G401 (cell line): ENCODE results near the gene CLASP1. TPM values are rescaled to one million over a fixed set of nuclear protein-coding genes. Genes with fewer than 3 reads are reported as not detected.
"Not testable (repeated sequence)": the region's sequence is repeated elsewhere in the genome, so short reads cannot be mapped to it uniquely, and the experiment has no call there.

ENCODE experiments used
- DNase-seq: peaks from one replicate; pipeline ENCODE4 v3.0.0-alpha.2; 2015; ENCODE audit warnings: low spot score
- in situ Hi-C: cut with HindIII; loops from 2 replicates; pipeline ENCODE4 v1.10.0; 2016; ENCODE audit warnings: low sequenced_read_pairs, mixed read lengths
- total RNA-seq: library from RNA; depleted of rRNA; stranded (reverse); fragments of >200 nt; shearing (Covaris generic); gene quantifications from 2 replicates; pipeline ENCODE4 v1.2.3, GENCODE V29; 2014; rRNA removed

CLASP1 gene
- total RNA-seq = 22.0 and 30.6 TPM in 2 replicates

DNA sequence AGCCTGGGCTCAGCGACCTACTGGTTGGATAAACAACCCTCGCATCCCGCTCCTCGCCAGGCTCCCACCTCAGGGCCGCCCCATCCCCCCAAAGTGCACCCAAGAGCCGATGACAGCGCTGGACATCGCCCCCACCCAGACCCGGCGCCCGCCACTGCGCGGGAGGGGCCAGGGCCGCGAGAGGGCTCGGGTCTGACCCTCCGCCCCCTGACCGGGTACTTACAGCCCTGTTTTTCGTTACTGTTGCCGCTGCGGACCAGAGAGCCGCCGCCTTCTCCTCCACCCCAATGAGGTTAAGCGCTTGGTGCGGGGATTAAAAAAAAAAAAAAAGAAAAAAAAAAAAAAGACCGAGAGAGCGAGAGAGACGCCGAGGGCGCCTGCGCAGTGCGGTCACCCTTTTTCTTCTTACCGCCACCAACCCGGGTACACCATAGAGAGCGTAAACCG is at the start of gene CLASP1:
TSS of gene CLASP1 (minus strand) at position 314 of the 447 bp plus-strand sequence. CDS start 43,567 bp downstream, outside the sequence.
- DNase-seq = no peak
- in situ Hi-C loops = no loop called here

DNA sequence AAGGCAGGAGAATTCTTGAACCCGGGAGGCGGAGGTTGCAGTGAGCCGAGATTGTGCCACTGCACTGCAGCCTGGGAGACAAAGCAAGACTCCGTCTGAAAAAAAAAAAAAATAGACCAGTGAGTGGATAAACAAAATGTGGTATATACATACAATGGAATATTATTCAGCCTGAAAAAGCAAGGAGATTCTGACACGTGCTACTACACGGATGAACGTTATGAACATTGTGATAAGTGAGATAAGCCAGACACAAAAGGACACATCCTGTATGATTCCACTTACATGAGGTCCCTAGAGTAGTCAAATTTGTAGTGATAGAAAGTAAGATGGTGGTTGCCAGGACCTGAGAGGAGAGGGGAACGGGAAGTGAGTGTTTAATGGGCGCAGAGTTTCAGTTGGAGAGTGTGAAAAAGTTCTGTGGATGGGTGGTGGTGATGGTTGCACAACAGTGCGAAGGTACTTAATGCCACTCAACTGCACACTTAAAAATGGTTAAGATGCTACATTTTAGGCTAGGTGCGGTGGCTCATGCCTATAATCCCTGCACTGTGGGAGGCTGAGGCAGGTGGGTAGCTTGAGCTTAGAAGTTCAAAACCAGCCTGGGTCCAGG is 49.2 kb upstream of the CLASP1 start:
- in situ Hi-C loops = no loop called here

DNA sequence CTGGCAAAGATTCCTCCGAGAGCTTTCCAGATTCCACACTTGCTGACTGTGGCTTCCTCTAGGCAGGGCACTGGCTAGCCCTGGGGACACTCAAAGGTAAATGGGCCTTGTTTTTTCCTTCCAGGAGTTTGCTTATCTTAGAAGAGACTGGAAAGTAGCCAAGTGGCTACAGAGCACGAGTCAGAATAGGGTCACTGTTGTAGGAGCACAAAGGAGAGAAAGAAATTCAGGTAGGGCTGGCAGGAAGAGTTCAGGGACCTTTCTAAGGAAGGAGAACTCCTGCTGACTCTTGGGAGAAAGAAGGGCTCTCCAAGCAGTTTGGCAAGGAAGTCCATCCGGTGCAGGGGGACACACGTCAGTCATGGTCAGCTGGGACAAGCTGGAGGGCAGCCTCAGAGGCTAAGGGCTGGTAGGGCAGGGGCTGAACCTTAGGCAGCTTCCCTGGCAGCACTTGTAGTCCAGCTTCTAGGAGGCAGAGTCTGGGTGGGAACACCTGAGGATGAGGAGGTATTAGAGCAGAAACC is 47.9 kb upstream of the CLASP1 start:
- DNase-seq = no peak
- in situ Hi-C loops = no loop called here

More for the DNA sequence above, 49.2 kb upstream of the CLASP1 start:
- no peak for DNase-seq

DNA sequence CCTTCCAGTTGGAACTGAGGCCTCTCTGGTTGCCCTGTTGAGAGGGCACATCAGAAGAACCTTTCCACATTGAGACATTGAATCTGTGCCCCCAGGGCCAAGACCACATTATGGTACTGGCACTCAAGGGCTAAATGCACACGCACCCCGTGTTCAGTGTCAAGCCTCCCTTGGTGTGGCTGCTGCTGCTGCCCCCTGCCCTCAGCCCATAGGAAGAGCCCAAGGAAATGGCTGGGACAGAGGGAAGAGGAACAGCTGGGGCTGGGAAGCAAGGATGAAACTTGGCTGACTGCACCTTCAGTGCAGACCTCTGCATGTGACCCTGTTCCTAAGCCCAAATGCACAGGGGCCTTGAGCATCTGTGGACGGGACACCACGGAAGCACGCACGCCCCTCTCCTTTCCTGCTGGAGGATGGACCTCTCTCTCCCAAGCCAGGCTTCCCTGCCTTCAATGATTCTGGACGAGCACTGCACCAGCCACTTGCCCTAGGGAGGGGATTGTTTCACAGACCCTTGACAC is 47.2 kb upstream of the CLASP1 start:
- DNase-seq = no peak
- in situ Hi-C loops = no loop called here

DNA sequence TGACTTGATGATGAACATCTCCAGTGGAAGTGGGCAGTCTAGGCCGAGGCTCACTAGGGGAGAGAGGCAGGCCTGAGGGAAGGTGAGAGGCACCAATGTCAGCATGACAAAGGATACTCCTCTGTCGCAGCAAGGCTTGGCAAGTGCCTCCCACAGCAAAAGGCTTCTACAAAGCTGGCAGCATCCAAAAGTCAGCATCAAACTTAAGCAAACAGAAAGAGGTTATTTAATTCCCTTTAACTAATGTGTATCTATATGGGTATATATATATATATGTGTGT is 45.8 kb upstream of the CLASP1 start:
- in situ Hi-C loops = no loop called here
- no peak for DNase-seq

DNA sequence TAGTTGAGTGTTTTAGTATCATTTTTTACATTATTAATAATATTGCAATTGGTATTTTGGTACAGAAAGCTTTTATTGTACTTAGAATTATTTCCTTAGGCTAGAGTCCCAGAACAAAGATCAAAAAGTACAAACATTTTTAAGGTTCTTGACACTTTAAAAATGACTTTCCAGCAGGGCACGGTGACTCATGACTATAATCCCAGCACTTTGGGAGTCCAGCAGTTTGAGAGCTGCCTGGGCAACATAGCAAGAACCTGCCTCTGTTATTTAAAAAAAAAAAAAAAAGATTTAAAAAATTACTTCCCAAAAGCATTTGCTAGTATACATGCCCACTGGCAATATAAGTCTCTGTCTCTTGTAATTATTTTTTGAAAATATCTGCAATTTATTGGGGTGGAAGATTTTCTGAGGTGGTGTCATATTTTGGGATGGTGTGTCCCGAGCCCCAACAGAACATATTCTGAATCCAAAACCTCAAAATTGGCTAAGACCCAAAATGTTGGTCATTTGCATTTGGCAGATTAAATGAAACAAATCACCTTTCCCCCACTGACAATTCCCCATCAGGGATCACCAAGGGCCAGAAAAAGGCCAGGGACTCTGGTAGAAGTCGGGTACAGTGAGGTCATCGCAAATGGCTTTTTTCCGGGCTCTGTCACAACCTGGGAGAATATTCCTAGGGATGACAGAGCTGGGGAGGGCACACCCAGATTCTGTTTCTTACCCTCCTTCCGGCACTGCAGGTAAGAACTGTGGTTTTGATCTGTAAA is 45.3 kb upstream of the CLASP1 start:
- DNase-seq = no peak
- in situ Hi-C loops = no loop called here

DNA sequence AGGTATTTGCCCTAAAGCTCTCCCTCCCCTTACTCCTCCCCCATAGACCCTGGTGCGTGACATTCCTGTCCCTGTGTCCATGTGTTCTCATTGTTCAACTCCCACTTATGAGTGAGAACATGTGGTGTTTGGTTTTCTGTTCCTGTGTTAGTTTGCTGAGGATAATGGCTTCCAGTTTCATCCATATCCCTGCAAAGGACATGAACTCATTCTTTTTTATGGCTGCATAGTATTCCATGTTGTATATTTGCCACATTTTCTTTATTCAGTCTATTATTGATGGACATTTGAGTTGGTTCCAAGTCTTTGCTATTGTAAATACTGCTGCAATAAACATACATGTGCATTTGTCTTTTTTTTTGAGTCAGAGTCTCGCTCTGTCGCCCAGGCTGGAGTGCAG is 41.3 kb upstream of the CLASP1 start:
- in situ Hi-C loops, DNase-seq: not testable (repeated sequence)

DNA sequence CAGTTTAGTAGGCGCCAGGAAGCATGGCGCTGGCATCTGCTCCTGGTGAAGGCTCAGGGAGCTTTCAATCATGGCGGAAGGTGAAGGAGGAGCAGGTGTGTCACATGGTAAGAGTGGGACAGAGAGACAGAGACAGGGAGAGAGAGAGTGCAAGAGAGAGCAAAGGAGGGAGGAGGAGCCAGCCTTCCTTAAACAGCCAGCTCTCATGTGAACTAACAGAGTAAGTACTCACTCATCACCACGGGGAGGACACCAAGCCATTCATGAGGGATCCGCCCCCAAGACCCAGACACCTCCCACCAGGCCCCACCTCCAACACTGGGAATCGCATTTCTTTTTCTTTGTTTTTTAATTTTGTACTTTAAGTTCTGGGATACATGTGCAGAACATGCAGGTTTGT is 40.8 kb upstream of the CLASP1 start:
- in situ Hi-C loops = no loop called here
- DNase-seq = no peak

DNA sequence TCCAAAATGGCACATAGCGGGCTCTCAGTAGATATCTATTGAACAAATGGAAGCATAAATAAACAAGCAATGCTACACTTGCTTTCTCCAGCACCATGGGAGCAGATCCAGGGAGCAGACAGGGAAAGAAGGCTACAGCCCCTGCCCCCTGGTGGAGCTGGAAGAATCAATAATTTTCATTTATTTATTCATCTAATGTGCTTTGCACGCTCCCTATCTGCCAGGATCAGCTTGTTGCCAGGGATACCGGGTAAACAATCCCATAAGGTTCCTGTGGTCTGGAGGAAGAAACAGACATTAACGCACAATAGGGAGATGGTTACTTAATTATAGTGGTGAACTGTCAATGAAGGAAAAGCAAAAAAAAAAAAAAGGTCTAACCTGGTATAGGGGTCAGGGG is 40.1 kb upstream of the CLASP1 start:
- DNase-seq = no peak

DNA sequence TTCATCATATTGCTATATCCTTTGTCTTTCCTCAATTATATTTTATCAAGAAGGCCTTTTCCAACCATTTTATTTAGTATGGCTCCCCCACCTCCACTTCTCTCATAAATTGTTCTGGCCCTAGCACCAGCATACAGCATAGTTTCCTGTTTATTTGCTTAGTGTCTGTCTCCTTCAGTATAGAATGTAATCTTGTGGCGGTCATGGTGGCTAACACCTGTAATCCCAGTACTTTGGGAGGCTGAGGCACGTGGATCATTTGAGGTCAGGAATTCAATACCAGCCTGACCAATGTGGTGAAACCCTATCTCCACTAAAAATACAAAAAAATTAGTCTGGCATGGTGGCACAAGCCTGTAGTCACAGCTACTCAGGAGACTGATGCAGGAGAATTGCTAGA is 39.6 kb upstream of the CLASP1 start:
- in situ Hi-C loops = no loop called here
- no peak for DNase-seq

More for the DNA sequence above, 40.1 kb upstream of the CLASP1 start:
- in situ Hi-C loops = no loop called here

DNA sequence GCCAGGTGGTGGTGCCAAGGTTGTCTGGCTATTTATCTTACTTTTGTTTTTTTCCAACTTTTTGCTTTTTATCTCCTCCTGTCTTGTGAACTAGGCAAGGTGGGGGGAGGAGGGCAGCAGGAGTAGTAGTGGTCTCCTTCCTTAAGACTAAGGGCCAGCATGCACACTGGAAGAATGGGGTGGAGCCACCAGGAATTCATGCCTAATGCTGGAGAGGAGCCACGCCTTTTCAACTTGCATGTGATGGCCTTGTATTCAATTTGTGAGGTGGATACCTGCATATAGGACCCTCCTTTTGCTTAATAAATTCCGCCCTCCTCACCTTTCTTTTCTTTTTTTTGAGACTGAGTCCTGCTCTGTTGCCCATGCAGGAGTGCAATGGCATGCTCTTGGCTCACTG is 37.6 kb upstream of the CLASP1 start:
- DNase-seq = no peak
- in situ Hi-C loops = no loop called here

DNA sequence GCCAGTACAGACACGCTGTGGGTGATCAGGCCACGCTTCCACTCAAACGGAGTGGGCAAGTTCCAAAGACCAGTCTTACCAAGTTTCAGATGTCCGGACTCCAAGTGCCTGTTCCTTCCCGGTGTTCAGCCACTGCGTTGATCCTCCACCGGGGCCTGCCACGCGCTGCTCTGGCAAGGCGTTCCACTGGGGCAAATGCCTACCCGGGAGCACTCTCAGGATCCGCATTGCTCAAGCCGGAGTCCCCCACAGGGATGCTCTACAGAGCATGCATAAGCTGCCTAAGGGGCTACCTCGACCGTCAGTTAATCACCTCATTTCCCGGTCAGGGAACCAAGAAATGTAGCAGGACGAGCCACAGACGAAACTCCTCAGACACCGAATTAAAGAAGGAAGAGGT is 37.0 kb upstream of the CLASP1 start:
- in situ Hi-C loops = no loop called here
- no peak for DNase-seq

DNA sequence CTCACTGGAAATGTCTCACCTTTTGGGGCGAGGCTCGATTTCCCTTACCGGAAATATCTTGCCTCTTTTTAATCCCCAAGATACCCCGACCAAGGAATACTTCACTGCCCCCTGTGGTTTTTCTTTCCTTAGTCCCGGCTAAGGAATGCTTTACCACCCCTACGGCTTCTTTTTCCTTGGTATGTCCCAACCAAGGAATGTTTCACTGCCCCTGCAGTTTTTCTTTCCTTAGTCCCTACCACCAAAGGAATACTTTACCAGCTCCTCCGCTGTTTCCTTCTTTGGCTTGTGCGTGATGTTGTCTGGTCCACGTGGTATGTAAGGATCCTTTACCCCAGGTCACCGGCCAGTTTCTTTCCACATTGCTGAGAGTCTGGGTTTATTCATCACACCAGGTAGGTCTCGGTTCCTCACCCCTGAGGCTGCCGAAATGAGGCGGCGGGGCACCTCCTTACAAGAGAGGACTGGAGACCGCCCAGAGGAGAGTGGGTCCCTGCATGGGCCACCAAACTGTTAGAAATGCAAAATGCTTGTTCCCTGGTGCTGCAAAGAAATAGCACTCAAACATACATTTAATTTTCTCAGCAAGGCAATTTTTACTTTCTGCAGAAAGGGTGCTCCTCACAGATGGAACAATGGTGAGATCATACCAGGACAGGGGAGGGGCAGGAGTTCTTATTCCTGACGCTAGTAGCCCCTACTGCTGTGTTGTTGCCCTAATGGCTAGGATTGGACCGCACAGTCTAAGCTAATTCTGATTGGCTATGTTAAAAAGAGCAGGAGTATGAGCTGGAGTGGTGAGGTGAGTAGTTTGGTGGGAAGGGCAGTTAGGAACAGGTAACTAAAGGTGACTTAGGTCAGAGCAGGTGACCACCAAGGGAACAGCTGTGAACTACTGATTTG is 33.4 kb upstream of the CLASP1 start:
- in situ Hi-C loops = no loop called here

DNA sequence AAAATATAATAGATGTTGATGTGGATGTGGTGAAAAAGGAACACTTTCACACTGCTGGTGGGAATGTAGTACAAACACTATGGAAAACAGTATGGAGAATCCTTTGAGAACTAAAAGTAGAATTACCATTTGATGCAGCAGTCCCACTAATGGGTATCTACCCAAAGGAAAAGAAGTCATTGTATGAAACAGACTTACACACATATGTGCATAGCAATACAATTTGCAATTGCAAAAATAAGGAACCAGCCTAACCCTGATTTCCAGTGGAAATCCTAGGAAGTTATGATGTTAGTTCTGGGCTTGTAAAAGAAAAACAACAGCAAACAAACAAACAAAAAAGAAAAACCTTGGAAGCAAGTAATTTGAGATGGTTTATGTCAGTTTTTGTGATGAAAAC is 28.6 kb upstream of the CLASP1 start:
- in situ Hi-C loops = no loop called here
- no peak for DNase-seq

More for the DNA sequence above, 33.4 kb upstream of the CLASP1 start:
- no peak for DNase-seq

DNA sequence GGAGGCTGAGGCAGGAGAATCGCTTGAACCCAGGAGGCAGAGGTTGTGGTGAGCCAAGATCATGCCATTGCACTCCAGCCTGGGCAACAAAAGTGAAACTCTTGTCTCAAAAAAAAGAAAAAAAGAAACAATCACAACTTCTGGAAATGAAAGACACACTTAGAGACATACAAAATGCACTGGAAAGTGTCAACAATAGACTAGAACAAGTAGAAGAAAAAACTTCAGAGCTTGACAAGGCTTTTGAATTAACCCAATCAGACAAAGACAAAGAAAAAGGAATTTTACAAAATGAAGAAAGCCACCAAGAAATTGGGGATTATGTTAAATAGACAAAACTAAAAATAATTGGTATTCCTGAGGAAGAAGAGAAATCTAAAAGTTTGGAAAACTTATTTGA is 22.4 kb upstream of the CLASP1 start:
- in situ Hi-C loops, DNase-seq: not testable (repeated sequence)

DNA sequence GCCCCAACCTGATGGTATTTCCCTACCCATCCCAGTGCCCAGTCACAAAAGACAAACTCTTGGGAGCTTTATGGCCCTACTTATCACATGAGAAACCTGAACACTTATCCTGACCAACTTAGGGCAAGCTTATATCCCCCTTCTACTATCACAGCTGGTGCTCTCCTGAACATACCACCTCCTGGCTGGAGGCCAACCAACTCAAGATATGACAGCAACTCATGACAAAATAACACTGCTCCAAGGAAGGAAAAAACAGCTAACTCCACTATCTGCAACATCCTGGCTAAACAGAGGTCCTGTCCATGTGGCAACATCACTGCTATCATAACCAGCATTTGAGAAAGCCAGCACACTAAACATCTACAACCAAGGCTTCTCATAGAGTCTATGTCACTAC is 20.9 kb upstream of the CLASP1 start:
- in situ Hi-C loops = no loop called here
- no peak for DNase-seq

DNA sequence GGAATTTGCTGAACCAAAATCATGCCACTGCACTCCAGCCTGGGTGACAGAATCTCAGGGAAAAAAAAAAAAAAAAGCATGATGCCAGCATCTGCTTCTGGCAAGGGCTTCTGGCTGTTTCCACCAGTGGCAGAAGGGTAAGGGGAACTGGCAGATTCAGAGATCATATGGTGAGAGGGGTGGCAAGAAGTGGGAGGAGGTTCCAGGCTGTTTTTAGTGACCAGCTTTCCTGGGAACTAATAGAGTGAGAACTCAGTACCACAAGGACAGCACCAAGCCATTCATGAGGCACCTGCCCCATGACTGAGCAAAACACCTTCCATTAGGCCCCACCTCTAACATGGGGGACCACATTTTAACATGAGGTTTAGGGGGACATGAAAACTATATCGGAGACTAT is 18.4 kb upstream of the CLASP1 start:
- in situ Hi-C loops = no loop called here
- DNase-seq = no peak

DNA sequence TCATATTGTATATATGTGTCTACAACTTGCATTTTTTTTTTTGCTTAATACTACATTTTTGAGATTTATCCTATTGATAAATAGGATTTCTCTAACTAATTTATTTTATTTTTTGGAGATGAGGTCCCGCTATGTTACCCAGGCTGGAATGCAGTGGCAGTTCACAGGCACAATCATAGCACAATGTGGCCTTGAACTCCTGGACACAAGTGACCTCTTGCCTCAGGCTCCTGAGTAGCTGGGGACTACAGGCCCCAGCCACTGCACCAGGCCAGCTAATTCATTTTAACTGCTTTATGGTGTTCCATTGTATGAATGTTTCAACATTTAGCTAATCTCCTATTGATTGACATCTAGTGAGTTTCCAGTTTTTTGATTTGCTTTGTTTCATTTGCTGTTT is 16.8 kb upstream of the CLASP1 start:
- DNase-seq = no peak
- in situ Hi-C loops = no loop called here

DNA sequence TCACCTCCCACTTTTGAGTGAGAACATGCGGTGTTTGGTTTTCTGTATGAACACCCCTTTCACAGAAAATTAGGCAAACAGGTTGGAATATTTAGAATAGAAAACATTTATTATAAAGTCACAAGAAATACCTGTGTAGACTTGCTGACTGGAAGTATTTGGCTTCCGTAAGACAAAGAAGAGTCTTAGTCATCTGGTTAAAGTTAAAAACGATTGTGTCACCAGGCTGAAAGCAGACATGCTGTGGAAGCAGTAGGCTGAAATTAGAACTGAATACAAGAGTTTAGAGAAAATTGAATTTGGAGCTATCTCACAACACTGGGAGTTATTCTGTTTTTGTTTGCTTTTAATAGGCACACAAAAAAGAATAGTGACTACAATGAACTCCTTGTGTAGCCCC is 16.2 kb upstream of the CLASP1 start:
- DNase-seq = no peak
- in situ Hi-C loops = no loop called here

DNA sequence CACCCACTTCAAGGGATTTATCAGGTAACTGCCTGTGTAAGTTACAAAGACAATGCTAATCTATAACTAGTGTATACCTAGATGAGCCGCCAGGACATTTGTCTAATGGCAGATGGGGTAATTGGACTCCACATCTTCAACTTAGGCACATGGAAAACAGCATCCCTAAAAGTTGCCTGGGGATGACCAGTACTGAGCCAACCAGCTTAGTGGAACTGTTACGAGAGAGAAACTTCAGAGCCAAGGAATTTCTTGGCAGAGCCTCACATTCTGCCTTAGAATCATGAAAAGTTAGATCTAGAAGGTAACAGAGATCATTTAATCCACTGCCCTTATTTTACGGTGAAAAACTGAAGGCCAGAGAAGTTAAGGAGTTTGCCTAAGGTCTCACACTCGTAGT is 15.5 kb upstream of the CLASP1 start:
- in situ Hi-C loops = no loop called here
- no peak for DNase-seq
